Limb (tissue), 2 donors: ENCODE measurements around the gene LRBA.
"Not testable (repeated sequence)": the region's sequence is repeated elsewhere in the genome, so short reads cannot be mapped to it uniquely, and the experiment has no call there.

Experiments
- DNase-seq, 2 donors: peaks; one replicate each; pipeline ENCODE4 v3.0.0-alpha.2; 2016; ENCODE audit errors: extremely low spot score in 2 of 2

Gene LRBA

GRCh38 chr4:150743564-150744342 lies 271.3 kb downstream of the LRBA start:
- DNase-seq = no peak

GRCh38 chr4:150742930-150743329 lies 272.2 kb downstream of the LRBA start:
- not testable (repeated sequence) for DNase-seq

- DNase-seq = no peak
These were observed 275.5 kb downstream of the LRBA start for GRCh38 chr4:150739591-150739990.

GRCh38 chr4:150725957-150726523 lies 289.0 kb downstream of the LRBA start:
- DNase-seq = no peak

- DNase-seq = no peak
These were observed 291.2 kb downstream of the LRBA start for GRCh38 chr4:150723727-150724411.

GRCh38 chr4:150722908-150723362 lies 292.1 kb downstream of the LRBA start:
- no peak for DNase-seq

- DNase-seq = no peak
These were observed 294.0 kb downstream of the LRBA start for GRCh38 chr4:150720973-150721518.

- no peak for DNase-seq
These were observed 297.1 kb downstream of the LRBA start for GRCh38 chr4:150717952-150718351.

GRCh38 chr4:150714462-150715438 lies 300.3 kb downstream of the LRBA start:
- no peak for DNase-seq

GRCh38 chr4:150713251-150713650 lies 301.8 kb downstream of the LRBA start:
- DNase-seq = no peak

- DNase-seq = no peak
These were observed 304.2 kb downstream of the LRBA start for GRCh38 chr4:150710770-150711375.

GRCh38 chr4:150708004-150708403 lies 307.1 kb downstream of the LRBA start:
- no peak for DNase-seq

GRCh38 chr4:150699599-150699998 lies 315.5 kb downstream of the LRBA start:
- DNase-seq = no peak

- no peak for DNase-seq
These were observed 319.9 kb downstream of the LRBA start for GRCh38 chr4:150695162-150695561.

- no peak for DNase-seq
These were observed 320.6 kb downstream of the LRBA start for GRCh38 chr4:150694438-150694837.

GRCh38 chr4:150683775-150684350 lies 331.2 kb downstream of the LRBA start:
- DNase-seq = no peak

- no peak for DNase-seq
These were observed 333.0 kb downstream of the LRBA start for GRCh38 chr4:150682126-150682525.

GRCh38 chr4:150681063-150681462 lies 334.0 kb downstream of the LRBA start:
- no peak for DNase-seq

GRCh38 chr4:150680651-150681050 lies 334.4 kb downstream of the LRBA start:
- DNase-seq = no peak

GRCh38 chr4:150679765-150680343 lies 335.2 kb downstream of the LRBA start:
- no peak for DNase-seq
